ENCODE data around the gene TRAP1. TPM values are rescaled to one million over a fixed set of nuclear protein-coding genes. Genes with fewer than 3 reads are reported as not detected.

The TRAP1 gene
- polyA plus RNA-seq, 3 donors: 22.8 to 54.0 (median 22.9) TPM

DNA sequence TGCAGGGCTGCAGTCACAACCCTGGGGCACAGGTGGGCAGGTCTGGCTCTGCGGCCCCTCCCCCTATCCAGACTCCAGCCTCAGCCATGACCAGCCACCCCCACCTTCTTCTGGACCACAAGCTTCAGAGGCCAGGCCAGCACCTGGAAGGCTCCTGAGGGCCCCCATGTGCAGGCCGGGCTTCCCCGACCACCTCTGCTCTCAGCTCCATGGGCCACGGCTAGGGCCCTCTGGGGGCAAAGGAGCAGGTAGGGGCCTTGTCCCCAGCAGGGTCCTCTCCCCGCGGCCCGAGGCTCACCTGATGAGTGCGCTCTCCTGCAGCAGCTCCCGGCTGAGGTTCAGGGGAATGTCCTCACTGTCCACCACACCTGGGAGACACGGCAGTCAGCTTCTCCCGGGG is 45.9 kb downstream of the TRAP1 start:
- Histone ChIP-seq H3K4me1 (ENCODE audit: control insufficient read depth in 1 of 2, insufficient read depth in 2 of 2, low read length in 2 of 2) (no peaks in the 10 kb centered on the region), H2AFZ (ENCODE audit: insufficient read depth, low read depth, low read length, poor library complexity, severe bottlenecking) (no peak overlapping the region), H4K20me1 (ENCODE audit: insufficient read depth, low read length) (no peaks in the 10 kb centered on the region), H3K4me3 (replicated peaks in 1 of 3; ENCODE audit: low read depth in 2 of 3, low read length in 3 of 3) (no peak overlapping the region), H3K9ac (ENCODE audit: insufficient read depth, low read length, poor library complexity, severe bottlenecking) (no peak overlapping the region), H3K9me3 (replicated peaks in 1 of 2; ENCODE audit: control insufficient read depth in 1 of 2, insufficient read depth in 1 of 2, low read length in 2 of 2) (no peaks in the 10 kb centered on the region), H3K36me3 (replicated peaks in 1 of 2; ENCODE audit: control insufficient read depth in 1 of 2, insufficient read depth in 2 of 2, low read length in 2 of 2) (peaks cover 27 to 50% of the 10 kb centered on the region in 2 donors), H3K4me2 (replicated peaks; ENCODE audit: extremely low read depth, low read length, poor library complexity, severe bottlenecking) (no peak overlapping the region), H3K27ac (ENCODE audit: low read depth in 1 of 2, low read length in 2 of 2) (no peak overlapping the region), H3K79me2 (ENCODE audit: insufficient read depth, low read length) (no peaks in the 10 kb centered on the region), H3K27me3 (ENCODE audit: control insufficient read depth in 2 of 2, insufficient read depth in 2 of 2, low read length in 2 of 2) (no peaks in the 10 kb centered on the region)
- peaks cover 2% of the 10 kb centered on the region for H3K4me1 Mint-ChIP-seq
- no peak for TF ChIP-seq CTCF (IDR thresholded peaks at IDR 0.05)
- no peak overlapping the region for H3K27ac Mint-ChIP-seq
- 97% methylated on average over 10 of the region's 11 CpGs for WGBS (ENCODE audit: insufficient coverage)
- intact Hi-C loops (cut with micrococcal nuclease): no loop called here
- peaks cover 0 to 2% (median 0%) of the 10 kb centered on the region in 3 donors for H3K27me3 Mint-ChIP-seq (ENCODE audit: low read depth in 3 of 3)
- H3K4me3 Mint-ChIP-seq: no peak overlapping the region
- H3K36me3 Mint-ChIP-seq: peaks cover 50 to 72% of the 10 kb centered on the region in 2 donors
- H3K9me3 Mint-ChIP-seq: no peaks in the 10 kb centered on the region
- DNase-seq: no peak

DNA sequence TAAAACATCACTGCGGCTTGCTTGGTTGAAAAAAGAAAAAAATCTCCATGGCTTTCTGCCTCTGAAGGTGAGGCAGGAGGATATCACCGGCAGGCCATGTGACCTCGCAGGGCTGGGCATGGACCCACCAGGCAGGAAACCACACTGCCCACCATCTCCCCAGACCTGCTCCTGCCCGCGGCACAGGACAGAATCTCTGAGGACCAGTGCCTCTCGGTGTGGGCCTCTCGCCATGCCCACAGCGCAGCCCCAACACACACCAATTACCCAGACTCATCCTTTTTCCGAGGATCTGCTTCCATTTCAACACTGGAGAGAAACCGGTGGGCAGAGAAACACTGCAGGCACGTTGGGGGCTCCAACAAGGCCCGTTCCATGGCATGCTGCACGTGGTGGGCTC is 46.6 kb downstream of the TRAP1 start:
- H3K27me3 Mint-ChIP-seq (ENCODE audit: low read depth in 3 of 3): peaks cover 0 to 2% (median 0%) of the 10 kb centered on the region in 3 donors

More for the DNA sequence above, 46.6 kb downstream of the TRAP1 start:
- peaks cover 52 to 65% of the 10 kb centered on the region in 2 donors for H3K36me3 Mint-ChIP-seq
- Histone ChIP-seq H2AFZ (ENCODE audit: insufficient read depth, low read depth, low read length, poor library complexity, severe bottlenecking) (no peak overlapping the region), H3K36me3 (replicated peaks in 1 of 2; ENCODE audit: control insufficient read depth in 1 of 2, insufficient read depth in 2 of 2, low read length in 2 of 2) (peaks cover 20 to 51% of the 10 kb centered on the region in 2 donors), H3K9ac (ENCODE audit: insufficient read depth, low read length, poor library complexity, severe bottlenecking) (no peak overlapping the region), H3K4me1 (ENCODE audit: control insufficient read depth in 1 of 2, insufficient read depth in 2 of 2, low read length in 2 of 2) (no peaks in the 10 kb centered on the region), H3K27me3 (ENCODE audit: control insufficient read depth in 2 of 2, insufficient read depth in 2 of 2, low read length in 2 of 2) (no peaks in the 10 kb centered on the region), H3K9me3 (replicated peaks in 1 of 2; ENCODE audit: control insufficient read depth in 1 of 2, insufficient read depth in 1 of 2, low read length in 2 of 2) (no peaks in the 10 kb centered on the region), H3K27ac (ENCODE audit: low read depth in 1 of 2, low read length in 2 of 2) (no peak overlapping the region), H3K4me2 (replicated peaks; ENCODE audit: extremely low read depth, low read length, poor library complexity, severe bottlenecking) (no peak overlapping the region), H3K4me3 (replicated peaks in 1 of 3; ENCODE audit: low read depth in 2 of 3, low read length in 3 of 3) (no peak overlapping the region), H4K20me1 (ENCODE audit: insufficient read depth, low read length) (no peaks in the 10 kb centered on the region), H3K79me2 (ENCODE audit: insufficient read depth, low read length) (no peaks in the 10 kb centered on the region)
- H3K9me3 Mint-ChIP-seq: no peaks in the 10 kb centered on the region
- intact Hi-C loops (cut with micrococcal nuclease): no loop called here
- DNase-seq: no peak
- H3K4me1 Mint-ChIP-seq: peaks cover 2% of the 10 kb centered on the region
- 69% methylated on average over 12 of the region's 13 CpGs for WGBS (ENCODE audit: insufficient coverage)
- TF ChIP-seq CTCF (IDR thresholded peaks at IDR 0.05): no peak
- no peak overlapping the region for H3K4me3 Mint-ChIP-seq
- no peak overlapping the region for H3K27ac Mint-ChIP-seq

Data from CD14-positive monocyte (primary cell).